SK-N-SH (cell line): ENCODE results near the gene DLL1. TPM values are rescaled to one million over a fixed set of nuclear protein-coding genes. Genes with fewer than 3 reads are reported as not detected.

ENCODE experiments used
- CTCF ChIA-PET: fragments of 300-600, 350-600 bp; formaldehyde crosslinking; extraction: SDS; loops from one replicate; lab custom pipeline; 2021; lab: Yijun Ruan, JAX
- POLR2A ChIA-PET: fragments of 350-600 bp; sonication (Branson Sonifier 250); formaldehyde crosslinking; extraction: SDS; loops from one replicate; lab custom pipeline; 2020; ENCODE audit warnings: antibody characterized with exemption, inconsistent platforms; lab: Yijun Ruan, JAX
- DNase-seq: peaks from one replicate; pipeline ENCODE4 v3.0.0; 2012
- H2AFZ ChIP-seq: fragments of 200-600 bp; sonication (generic); 2 replicates; pipeline ENCODE4 v1.8.1; 2016; ENCODE audit warnings: antibody characterized with exemption, mild to moderate bottlenecking, low read depth
- H3F3A ChIP-seq: fragments of 200-600 bp; sonication (generic); replicated peaks from 2 replicates; pipeline ENCODE3; 2016; ENCODE audit warnings: antibody characterized with exemption, mild to moderate bottlenecking; ENCODE audit not compliant: insufficient read depth
- H3K27ac ChIP-seq, 2 experiments: fragments of 200-500 bp in 1 of 2; fragments of 200-600 bp in 1 of 2; sonication (Bioruptor generic) in 1 of 2; sonication (generic), shearing (Covaris generic) in 1 of 2; 2 replicates each; pipeline versions ENCODE4 v1.5.1 to v1.6.1; 2014 to 2016; ENCODE audit warnings: low read depth in 2 of 2, inconsistent platforms in 1 of 2, low read length in 1 of 2, mild to moderate bottlenecking in 1 of 2, mixed read lengths in 1 of 2
- H3K27me3 ChIP-seq: fragments of 200-600 bp; sonication (generic), shearing (Covaris generic); 2 replicates; pipeline ENCODE4 v1.6.1; 2016; ENCODE audit warnings: mixed run types; ENCODE audit not compliant: insufficient read depth
- H3K36me3 ChIP-seq, 2 experiments: fragments of 200-500 bp in 1 of 2; fragments of 200-600 bp in 1 of 2; sonication (Bioruptor generic) in 1 of 2; sonication (generic) in 1 of 2; replicated peaks in 1 of 2; 2 replicates each; pipeline versions ENCODE3 to v1.5.1; 2014 to 2016; ENCODE audit warnings: low read length in 1 of 2, mild to moderate bottlenecking in 1 of 2; ENCODE audit not compliant: insufficient read depth in 2 of 2, control insufficient read depth in 1 of 2
- H3K4me1 ChIP-seq, 2 experiments: fragments of 200-500 bp in 1 of 2; fragments of 200-600 bp in 1 of 2; sonication (Bioruptor generic) in 1 of 2; sonication (generic), shearing (Covaris generic) in 1 of 2; 2 replicates each; pipeline versions ENCODE4 v1.5.1 to v1.6.1; 2014 to 2016; ENCODE audit warnings: low read depth in 1 of 2, low read length in 1 of 2, mixed run types in 1 of 2; ENCODE audit not compliant: insufficient read depth in 2 of 2, control insufficient read depth in 1 of 2
- H3K4me2 ChIP-seq: fragments of 200-600 bp; sonication (generic), shearing (Covaris generic); 2 replicates; pipeline ENCODE4 v1.6.1; 2017; ENCODE audit warnings: mixed run types
- H3K4me3 ChIP-seq, 2 experiments: fragments of 200-500 bp in 1 of 2; fragments of 200-600 bp in 1 of 2; sonication (Bioruptor generic) in 1 of 2; sonication (generic), shearing (Covaris generic) in 1 of 2; 2 replicates each; pipeline versions ENCODE4 v1.5.1 to v1.8.1; 2014 to 2016; ENCODE audit warnings: low read depth in 2 of 2, inconsistent platforms in 1 of 2, low read length in 1 of 2, mild to moderate bottlenecking in 1 of 2, mixed read lengths in 1 of 2, moderate library complexity in 1 of 2
- H3K79me2 ChIP-seq: fragments of 200-600 bp; sonication (generic); 2 replicates; pipeline ENCODE4 v1.8.1; 2017; ENCODE audit warnings: mild to moderate bottlenecking; ENCODE audit not compliant: insufficient read depth
- H3K9ac ChIP-seq: fragments of 200-600 bp; sonication (generic); 2 replicates; pipeline ENCODE4 v1.6.1; 2017; ENCODE audit warnings: mixed run types
- H3K9me2 ChIP-seq: fragments of 200-600 bp; sonication (generic); 2 replicates; pipeline ENCODE4 v1.6.1; 2017; ENCODE audit warnings: mixed run types
- H3K9me3 ChIP-seq: fragments of 200-600 bp; sonication (generic); 2 replicates; pipeline ENCODE4 v1.6.1; 2017; ENCODE audit warnings: mixed run types, mild to moderate bottlenecking, moderate library complexity
- H4K20me1 ChIP-seq: fragments of 200-600 bp; sonication (generic); 2 replicates; pipeline ENCODE4 v1.6.1; 2017; ENCODE audit warnings: mild to moderate bottlenecking, mixed run types; ENCODE audit not compliant: insufficient read depth
- CHD2 ChIP-seq: fragments of 150-350 bp; IDR thresholded peaks from 2 replicates; pipeline ENCODE4 v1.6.1; 2018; ENCODE audit warnings: low read length; ENCODE audit not compliant: partially characterized antibody
- EP300 ChIP-seq, 2 experiments: IDR thresholded peaks; 2 replicates each; pipeline versions ENCODE4 v1.4.0 to v1.6.1; 2012; ENCODE audit warnings: borderline replicate concordance in 1 of 2, low read depth in 1 of 2, low read length in 1 of 2
- GABPA ChIP-seq: IDR thresholded peaks from 2 replicates; pipeline ENCODE4 v1.4.0; 2012; ENCODE audit warnings: low read depth, mild to moderate bottlenecking
- JUND ChIP-seq: IDR thresholded peaks from 2 replicates; pipeline ENCODE4 v1.4.0; 2012
- MXI1 ChIP-seq: IDR thresholded peaks from 2 replicates; pipeline ENCODE4 v1.6.1; 2012; ENCODE audit warnings: mild to moderate bottlenecking, low read depth, low read length, improper control_type of control experiment
- RAD21 ChIP-seq: IDR thresholded peaks from 2 replicates; pipeline ENCODE4 v1.6.1; 2012; ENCODE audit warnings: mild to moderate bottlenecking, low read length
- SIN3A ChIP-seq: IDR thresholded peaks from 2 replicates; pipeline ENCODE4 v1.6.1; 2012; ENCODE audit warnings: low read depth, mild to moderate bottlenecking, low read length, moderate library complexity, borderline replicate concordance
- TAF1 ChIP-seq: IDR thresholded peaks from 2 replicates; pipeline ENCODE4 v1.6.1; 2012; ENCODE audit warnings: low read depth, mild to moderate bottlenecking, low read length, moderate library complexity, borderline replicate concordance
- WGBS: methylation state at CpG from one replicate; pipeline ENCODE4 v1.1.6; 2017; ENCODE audit warnings: low lambda C conversion rate; 5-methylcytosine and 5-hydroxymethylcytosine counted together
- polyA plus RNA-seq, 3 experiments: library from polyadenylated mRNA; depleted of rRNA; stranded (reverse); fragments of >200 nt; gene quantifications; 2 replicates each; pipeline ENCODE4 v1.2.3, GENCODE V29; 2012
- TF ChIP-seq, protein P1 (sequence below): IDR thresholded peaks from 2 replicates; pipeline ENCODE4; 2012
- TF ChIP-seq, protein P2 (sequence below): IDR thresholded peaks from 2 replicates; pipeline ENCODE4 v1.6.1; 2012; ENCODE audit warnings: mild to moderate bottlenecking, low read depth, low read length, moderate library complexity
- TF ChIP-seq, protein P3 (sequence below): fragments of 150-350 bp; IDR thresholded peaks from 2 replicates; pipeline ENCODE4 v1.6.1; 2017; ENCODE audit warnings: antibody characterized with exemption, low read length, low read depth, borderline replicate concordance

Gene DLL1
- polyA plus RNA-seq, 1 of the 3 experiments (the other 2 are of a cell fraction) = 0.25 TPM

DNA sequence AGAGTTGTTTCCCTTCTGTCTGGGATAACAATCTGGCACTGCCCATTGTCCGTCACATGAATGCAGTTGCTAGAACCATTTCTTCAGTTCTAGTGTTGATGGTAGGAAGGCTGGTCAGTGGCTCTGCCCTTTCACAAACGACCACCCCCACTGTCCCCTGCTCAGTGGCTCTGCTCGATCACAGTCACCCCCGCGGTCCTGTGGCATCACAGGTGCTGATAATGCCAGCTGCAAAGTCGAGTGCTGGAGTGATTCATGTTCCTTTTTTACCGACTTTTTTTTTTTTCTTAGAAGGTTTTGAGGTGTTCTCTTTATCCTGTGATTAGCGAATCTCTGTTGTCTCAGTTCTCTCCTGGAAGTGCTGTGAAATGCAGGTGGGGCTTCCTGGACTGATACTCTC lies 38.4 kb upstream of the DLL1 start (continued):
- TF ChIP-seq, protein P1, sequence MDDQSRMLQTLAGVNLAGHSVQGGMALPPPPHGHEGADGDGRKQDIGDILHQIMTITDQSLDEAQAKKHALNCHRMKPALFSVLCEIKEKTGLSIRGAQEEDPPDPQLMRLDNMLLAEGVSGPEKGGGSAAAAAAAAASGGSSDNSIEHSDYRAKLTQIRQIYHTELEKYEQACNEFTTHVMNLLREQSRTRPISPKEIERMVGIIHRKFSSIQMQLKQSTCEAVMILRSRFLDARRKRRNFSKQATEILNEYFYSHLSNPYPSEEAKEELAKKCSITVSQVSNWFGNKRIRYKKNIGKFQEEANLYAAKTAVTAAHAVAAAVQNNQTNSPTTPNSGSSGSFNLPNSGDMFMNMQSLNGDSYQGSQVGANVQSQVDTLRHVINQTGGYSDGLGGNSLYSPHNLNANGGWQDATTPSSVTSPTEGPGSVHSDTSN = no peak

DNA sequence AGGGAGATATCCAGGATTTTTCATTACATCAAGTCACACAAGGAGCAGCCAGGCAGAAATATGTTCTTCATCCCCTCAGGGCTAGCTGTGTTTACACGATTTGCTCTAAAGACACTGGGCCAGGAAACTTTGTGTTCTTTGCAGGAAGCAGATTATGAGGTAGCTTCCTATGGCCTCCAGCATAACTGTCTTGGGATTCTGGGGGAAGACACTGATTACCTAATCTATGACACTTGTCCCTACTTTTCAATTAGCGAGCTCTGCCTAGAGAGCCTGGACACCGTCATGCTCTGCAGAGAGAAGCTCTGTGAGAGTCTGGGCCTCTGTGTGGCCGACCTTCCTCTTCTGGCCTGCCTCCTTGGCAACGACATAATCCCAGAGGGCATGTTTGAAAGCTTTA lies 26.8 kb upstream of the DLL1 start:
- Histone ChIP-seq H3K4me2 (no peak overlapping the region), H3K27me3 (no peaks in the 10 kb centered on the region), H3K9ac (no peak overlapping the region), H3K9me2 (no peaks in the 10 kb centered on the region), H3K9me3 (no peaks in the 10 kb centered on the region), H3K79me2 (peaks cover 92% of the 10 kb centered on the region), H3K4me3 (no peak overlapping the region), H3F3A (peaks cover 5% of the 10 kb centered on the region), H3K4me1 (peaks cover 0 to 10% of the 10 kb centered on the region in 2 experiments; a peak in 1 of 4 replicates), H4K20me1 (peaks cover 38% of the 10 kb centered on the region), H3K27ac (no peak overlapping the region; a peak in 1 of 4 replicates), H3K36me3 (peaks cover 36 to 50% of the 10 kb centered on the region in 2 experiments), H2AFZ (no peak overlapping the region)
- POLR2A ChIA-PET = no interaction called here
- CTCF ChIA-PET = interaction anchor here (1.1 kb wide), 1 partner anchor 486 kb away, joined by 5 read pairs; no protein-coding TSS in a partner anchor
- 80% methylated on average over 5 of the region's 5 CpGs for WGBS
- TF ChIP-seq SIN3A (no peak), TAF1 (no peak), JUND (no peak), CHD2 (no peak), RAD21 (no peak), MXI1 (no peak), GABPA (no peak), EP300 (IDR thresholded peaks at IDR 0.05; ENCODE audit: borderline replicate concordance in 1 of 2, low read depth in 1 of 2, low read length in 1 of 2) (no peak)
- TF ChIP-seq, protein P2, sequence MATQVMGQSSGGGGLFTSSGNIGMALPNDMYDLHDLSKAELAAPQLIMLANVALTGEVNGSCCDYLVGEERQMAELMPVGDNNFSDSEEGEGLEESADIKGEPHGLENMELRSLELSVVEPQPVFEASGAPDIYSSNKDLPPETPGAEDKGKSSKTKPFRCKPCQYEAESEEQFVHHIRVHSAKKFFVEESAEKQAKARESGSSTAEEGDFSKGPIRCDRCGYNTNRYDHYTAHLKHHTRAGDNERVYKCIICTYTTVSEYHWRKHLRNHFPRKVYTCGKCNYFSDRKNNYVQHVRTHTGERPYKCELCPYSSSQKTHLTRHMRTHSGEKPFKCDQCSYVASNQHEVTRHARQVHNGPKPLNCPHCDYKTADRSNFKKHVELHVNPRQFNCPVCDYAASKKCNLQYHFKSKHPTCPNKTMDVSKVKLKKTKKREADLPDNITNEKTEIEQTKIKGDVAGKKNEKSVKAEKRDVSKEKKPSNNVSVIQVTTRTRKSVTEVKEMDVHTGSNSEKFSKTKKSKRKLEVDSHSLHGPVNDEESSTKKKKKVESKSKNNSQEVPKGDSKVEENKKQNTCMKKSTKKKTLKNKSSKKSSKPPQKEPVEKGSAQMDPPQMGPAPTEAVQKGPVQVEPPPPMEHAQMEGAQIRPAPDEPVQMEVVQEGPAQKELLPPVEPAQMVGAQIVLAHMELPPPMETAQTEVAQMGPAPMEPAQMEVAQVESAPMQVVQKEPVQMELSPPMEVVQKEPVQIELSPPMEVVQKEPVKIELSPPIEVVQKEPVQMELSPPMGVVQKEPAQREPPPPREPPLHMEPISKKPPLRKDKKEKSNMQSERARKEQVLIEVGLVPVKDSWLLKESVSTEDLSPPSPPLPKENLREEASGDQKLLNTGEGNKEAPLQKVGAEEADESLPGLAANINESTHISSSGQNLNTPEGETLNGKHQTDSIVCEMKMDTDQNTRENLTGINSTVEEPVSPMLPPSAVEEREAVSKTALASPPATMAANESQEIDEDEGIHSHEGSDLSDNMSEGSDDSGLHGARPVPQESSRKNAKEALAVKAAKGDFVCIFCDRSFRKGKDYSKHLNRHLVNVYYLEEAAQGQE = no peak
- TF ChIP-seq, protein P3, sequence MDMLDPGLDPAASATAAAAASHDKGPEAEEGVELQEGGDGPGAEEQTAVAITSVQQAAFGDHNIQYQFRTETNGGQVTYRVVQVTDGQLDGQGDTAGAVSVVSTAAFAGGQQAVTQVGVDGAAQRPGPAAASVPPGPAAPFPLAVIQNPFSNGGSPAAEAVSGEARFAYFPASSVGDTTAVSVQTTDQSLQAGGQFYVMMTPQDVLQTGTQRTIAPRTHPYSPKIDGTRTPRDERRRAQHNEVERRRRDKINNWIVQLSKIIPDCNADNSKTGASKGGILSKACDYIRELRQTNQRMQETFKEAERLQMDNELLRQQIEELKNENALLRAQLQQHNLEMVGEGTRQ = no peak
- DNase-seq = no peak
